Fibroblast of lung (primary cell): ENCODE results near the gene GP1BB. TPM values are rescaled to one million over a fixed set of nuclear protein-coding genes. Genes with fewer than 3 reads are reported as not detected.

Experiments
- DNase-seq, 2 donors: peaks; one replicate each; pipeline versions ENCODE4 v3.0.0 to v3.0.0-alpha.2; 2010; ENCODE audit warnings: low read depth in 2 of 2
- H2AFZ ChIP-seq: 2 replicates; pipeline ENCODE4 v1.5.1; 2012; ENCODE audit warnings: low read length, control low read depth, inconsistent platforms
- H3K27ac ChIP-seq: 2 replicates; pipeline ENCODE4 v1.5.1; 2011; ENCODE audit warnings: low read length, control low read depth; ENCODE audit not compliant: insufficient read depth
- H3K27me3 ChIP-seq: 2 replicates; pipeline ENCODE4 v1.5.1; 2011; ENCODE audit warnings: mild to moderate bottlenecking, low read length; ENCODE audit not compliant: control insufficient read depth, insufficient read depth
- H3K36me3 ChIP-seq: 2 replicates; pipeline ENCODE4 v1.5.1; 2011; ENCODE audit warnings: low read length; ENCODE audit not compliant: control insufficient read depth, insufficient read depth
- H3K4me1 ChIP-seq: 2 replicates; pipeline ENCODE4 v1.5.1; 2011; ENCODE audit warnings: low read length; ENCODE audit not compliant: control insufficient read depth, insufficient read depth; ENCODE audit errors: extremely low read depth
- H3K4me2 ChIP-seq: 2 replicates; pipeline ENCODE4 v1.5.1; 2011; ENCODE audit warnings: low read length, control low read depth; ENCODE audit not compliant: insufficient read depth; ENCODE audit errors: extremely low read depth
- H3K4me3 ChIP-seq, 4 experiments: fragments of 200-600 bp in 1 of 4; sonication (generic) in 1 of 4; replicated peaks in 1 of 4; 2 replicates each; pipeline ENCODE4 v1.5.1; 2011 to 2016; ENCODE audit warnings: low read length in 4 of 4, low read depth in 3 of 4, mild to moderate bottlenecking in 3 of 4, control low read depth in 2 of 4, inconsistent platforms in 1 of 4, mixed read lengths in 1 of 4; ENCODE audit not compliant: insufficient read depth in 1 of 4; ENCODE audit errors: control extremely low read depth in 1 of 4
- H3K79me2 ChIP-seq: 2 replicates; pipeline ENCODE4 v1.5.1; 2012; ENCODE audit warnings: mild to moderate bottlenecking, low read length, inconsistent platforms; ENCODE audit not compliant: control insufficient read depth, insufficient read depth
- H3K9ac ChIP-seq: 2 replicates; pipeline ENCODE4 v1.5.1; 2011; ENCODE audit warnings: mild to moderate bottlenecking, low read length, control low read depth; ENCODE audit not compliant: insufficient read depth
- H3K9me3 ChIP-seq: 2 replicates; pipeline ENCODE4 v1.5.1; 2012; ENCODE audit warnings: low read depth, low read length; ENCODE audit not compliant: control insufficient read depth, insufficient read depth
- H4K20me1 ChIP-seq: 2 replicates; pipeline ENCODE4 v1.5.1; 2011; ENCODE audit warnings: low read length; ENCODE audit not compliant: control insufficient read depth, insufficient read depth; ENCODE audit errors: extremely low read depth
- EZH2 ChIP-seq: IDR thresholded peaks from 2 replicates; pipeline ENCODE4 v1.5.1; 2012; ENCODE audit warnings: low read length, control low read depth, mild to moderate bottlenecking; ENCODE audit errors: missing control alignments
- polyA plus RNA-seq, 2 donors: library from polyadenylated mRNA; depleted of rRNA in 1 of 2; stranded (reverse) in 1 of 2; unstranded in 1 of 2; fragments of >200 nt; gene quantifications; 2 replicates each; pipeline ENCODE4 v1.2.1, GENCODE V29; 2011 to 2012; ENCODE audit warnings: missing spikeins in 1 of 2
- total RNA-seq: library from RNA; depleted of rRNA; stranded (reverse); fragments of >200 nt; gene quantifications from 2 replicates; pipeline ENCODE4 v1.2.1, GENCODE V29; 2014
- TF ChIP-seq, protein P1 (sequence below), 2 donors: IDR thresholded peaks in 1 of 2; conservative IDR thresholded peaks in 1 of 2; 1 replicate in 1 of 2; 2 replicates in 1 of 2; pipeline ENCODE4 v1.5.1; 2011 to 2012; ENCODE audit warnings: low read length in 2 of 2, control low read depth in 1 of 2, inconsistent platforms in 1 of 2, low read depth in 1 of 2, mild to moderate bottlenecking in 1 of 2

GP1BB gene
- total and polyA plus RNA-seq, 2 donors (not counting 1 experiment from before 2014, with no cell fraction given), result 0.50 to 1.8 TPM

DNA sequence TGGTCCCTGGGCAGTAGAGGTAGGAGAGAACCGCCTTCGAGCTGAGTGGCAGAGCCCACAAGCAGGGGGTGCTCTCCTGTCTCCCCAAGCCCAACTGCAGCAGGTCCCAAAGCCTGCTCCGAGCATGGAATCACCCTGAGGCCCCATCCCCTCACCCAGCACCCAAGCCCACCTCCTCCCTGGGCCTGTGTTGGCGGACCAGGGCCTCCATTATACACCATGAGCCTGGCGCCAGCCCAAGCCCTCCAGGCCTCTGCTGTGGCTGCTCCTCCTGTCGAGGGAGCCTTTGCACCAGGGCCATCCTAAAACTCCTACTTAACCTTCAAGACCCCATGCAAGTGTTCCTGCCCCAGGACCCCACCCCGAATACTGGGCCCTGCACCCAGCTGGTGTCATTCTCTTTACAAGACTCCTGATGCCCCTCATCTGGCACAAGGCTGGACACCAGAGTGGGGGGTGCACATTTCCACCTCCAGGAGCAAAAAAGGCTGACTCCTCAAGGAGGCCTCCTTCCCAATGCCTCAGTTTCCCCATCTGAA lies 16.6 kb downstream of the GP1BB start:
- no peaks in the 10 kb centered on the region for H3K9me3 ChIP-seq
- H3K27ac ChIP-seq, result no peak overlapping the region
- H3K4me2 ChIP-seq, result no peak overlapping the region
- no peaks in the 10 kb centered on the region for H3K79me2 ChIP-seq
- no peak for DNase-seq
- no peaks in the 10 kb centered on the region for H4K20me1 ChIP-seq
- H3K27me3 ChIP-seq, result no peaks in the 10 kb centered on the region
- no peaks in the 10 kb centered on the region for H3K4me1 ChIP-seq
- H3K36me3 ChIP-seq, result no peaks in the 10 kb centered on the region
- H3K9ac ChIP-seq, result no peak overlapping the region
- H2AFZ ChIP-seq, result no peak overlapping the region
- H3K4me3 ChIP-seq, result no peak overlapping the region
- TF ChIP-seq, protein P1, sequence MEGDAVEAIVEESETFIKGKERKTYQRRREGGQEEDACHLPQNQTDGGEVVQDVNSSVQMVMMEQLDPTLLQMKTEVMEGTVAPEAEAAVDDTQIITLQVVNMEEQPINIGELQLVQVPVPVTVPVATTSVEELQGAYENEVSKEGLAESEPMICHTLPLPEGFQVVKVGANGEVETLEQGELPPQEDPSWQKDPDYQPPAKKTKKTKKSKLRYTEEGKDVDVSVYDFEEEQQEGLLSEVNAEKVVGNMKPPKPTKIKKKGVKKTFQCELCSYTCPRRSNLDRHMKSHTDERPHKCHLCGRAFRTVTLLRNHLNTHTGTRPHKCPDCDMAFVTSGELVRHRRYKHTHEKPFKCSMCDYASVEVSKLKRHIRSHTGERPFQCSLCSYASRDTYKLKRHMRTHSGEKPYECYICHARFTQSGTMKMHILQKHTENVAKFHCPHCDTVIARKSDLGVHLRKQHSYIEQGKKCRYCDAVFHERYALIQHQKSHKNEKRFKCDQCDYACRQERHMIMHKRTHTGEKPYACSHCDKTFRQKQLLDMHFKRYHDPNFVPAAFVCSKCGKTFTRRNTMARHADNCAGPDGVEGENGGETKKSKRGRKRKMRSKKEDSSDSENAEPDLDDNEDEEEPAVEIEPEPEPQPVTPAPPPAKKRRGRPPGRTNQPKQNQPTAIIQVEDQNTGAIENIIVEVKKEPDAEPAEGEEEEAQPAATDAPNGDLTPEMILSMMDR (conservative IDR thresholded peaks at IDR 0.05 in 1 of 2, IDR thresholded peaks at IDR 0.05 in 1 of 2; ENCODE audit: low read depth in 1 of 2, low read length in 2 of 2), result no peak
- TF ChIP-seq EZH2, result no peak

DNA sequence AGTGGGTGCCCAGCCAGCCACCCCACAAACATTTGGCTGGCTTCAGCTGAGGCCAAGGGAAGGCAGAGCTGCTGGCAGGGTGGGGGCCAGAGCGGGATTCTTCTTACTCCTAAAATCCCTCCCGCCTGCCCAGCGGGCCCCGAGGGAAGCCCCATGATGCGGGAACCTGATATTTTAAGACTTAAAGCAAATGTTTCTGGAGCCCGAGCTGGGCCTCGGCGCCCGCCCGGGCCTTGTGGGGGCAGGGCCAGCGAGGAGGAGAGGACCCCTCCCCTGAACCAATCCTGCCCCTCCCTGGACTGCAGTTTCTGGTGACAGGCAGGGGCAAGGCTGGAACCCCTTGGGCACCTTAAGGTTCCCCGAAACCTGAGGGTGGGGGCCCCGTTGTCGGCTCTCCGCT lies 17.2 kb downstream of the GP1BB start:
- Histone ChIP-seq H3K4me3 (no peak overlapping the region), H3K27me3 (no peaks in the 10 kb centered on the region), H3K9me3 (no peaks in the 10 kb centered on the region), H4K20me1 (no peaks in the 10 kb centered on the region), H3K79me2 (no peaks in the 10 kb centered on the region), H2AFZ (no peak overlapping the region), H3K36me3 (no peaks in the 10 kb centered on the region), H3K4me1 (no peaks in the 10 kb centered on the region), H3K4me2 (no peak overlapping the region), H3K9ac (no peak overlapping the region), H3K27ac (no peak overlapping the region)
- TF ChIP-seq EZH2, result no peak
- TF ChIP-seq, protein P1 (conservative IDR thresholded peaks at IDR 0.05 in 1 of 2, IDR thresholded peaks at IDR 0.05 in 1 of 2; ENCODE audit: low read depth in 1 of 2, low read length in 2 of 2), result no peak
- DNase-seq, result no peak

DNA sequence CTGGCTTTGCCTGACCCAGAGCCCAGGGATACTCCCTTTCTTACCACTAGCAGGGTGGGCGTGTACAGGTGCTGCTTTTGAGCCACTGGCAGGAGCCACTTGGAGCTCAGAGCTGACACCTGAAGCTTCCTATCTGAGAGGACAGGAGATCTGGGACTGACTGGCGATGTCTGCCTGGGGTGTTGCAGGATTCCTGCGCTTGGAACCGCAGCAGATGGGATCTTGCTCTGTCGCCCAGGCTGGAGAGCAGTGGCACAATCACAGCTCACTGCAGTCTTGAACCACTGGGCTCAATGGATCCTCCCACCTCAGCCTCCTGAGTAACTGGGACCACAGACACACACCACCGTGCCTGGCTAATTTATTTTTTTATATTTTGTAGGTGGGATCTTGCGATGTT lies 17.7 kb downstream of the GP1BB start:
- no peaks in the 10 kb centered on the region for H3K79me2 ChIP-seq
- no peaks in the 10 kb centered on the region for H3K4me1 ChIP-seq
- H3K27ac ChIP-seq, result no peak overlapping the region
- no peaks in the 10 kb centered on the region for H3K36me3 ChIP-seq
- no peak for DNase-seq
- no peak overlapping the region for H3K4me2 ChIP-seq
- H4K20me1 ChIP-seq, result no peaks in the 10 kb centered on the region
- H3K27me3 ChIP-seq, result no peaks in the 10 kb centered on the region
- no peak overlapping the region for H2AFZ ChIP-seq
- no peak overlapping the region for H3K4me3 ChIP-seq
- H3K9ac ChIP-seq, result no peak overlapping the region
- no peaks in the 10 kb centered on the region for H3K9me3 ChIP-seq
- TF ChIP-seq, protein P1 (conservative IDR thresholded peaks at IDR 0.05 in 1 of 2, IDR thresholded peaks at IDR 0.05 in 1 of 2; ENCODE audit: low read depth in 1 of 2, low read length in 2 of 2), result no peak
- no peak for TF ChIP-seq EZH2
